Measurements from ENCODE around the gene FAM83E.
"Not testable (repeated sequence)": the region's sequence is repeated elsewhere in the genome, so short reads cannot be mapped to it uniquely, and the experiment has no call there.

The FAM83E gene

DNA sequence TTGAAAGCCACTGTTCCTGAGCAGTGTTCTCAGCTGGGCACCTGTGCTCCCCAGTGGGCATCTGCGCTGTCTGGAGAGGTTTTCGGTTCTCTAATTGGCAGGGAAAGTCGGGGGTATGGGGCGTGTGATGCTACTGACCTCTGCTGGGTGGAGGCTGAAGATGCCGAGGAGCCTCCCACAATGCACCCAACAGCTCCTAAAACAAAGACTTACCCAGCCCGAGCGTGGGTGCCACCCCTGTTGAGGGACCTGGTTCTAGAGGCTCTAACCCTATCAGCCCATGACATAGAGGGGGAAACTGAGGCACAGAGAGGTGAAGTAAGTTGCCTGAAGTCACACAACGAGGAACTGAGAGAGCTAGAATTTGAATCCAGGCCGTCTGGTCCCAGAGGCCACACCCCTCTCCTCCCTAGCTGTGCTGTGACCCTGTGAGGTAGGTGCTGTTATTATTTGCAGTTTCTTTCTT lies 6.0 kb downstream of the FAM83E start:
- peak; percentile 72 to 73 for DNase-seq

DNA sequence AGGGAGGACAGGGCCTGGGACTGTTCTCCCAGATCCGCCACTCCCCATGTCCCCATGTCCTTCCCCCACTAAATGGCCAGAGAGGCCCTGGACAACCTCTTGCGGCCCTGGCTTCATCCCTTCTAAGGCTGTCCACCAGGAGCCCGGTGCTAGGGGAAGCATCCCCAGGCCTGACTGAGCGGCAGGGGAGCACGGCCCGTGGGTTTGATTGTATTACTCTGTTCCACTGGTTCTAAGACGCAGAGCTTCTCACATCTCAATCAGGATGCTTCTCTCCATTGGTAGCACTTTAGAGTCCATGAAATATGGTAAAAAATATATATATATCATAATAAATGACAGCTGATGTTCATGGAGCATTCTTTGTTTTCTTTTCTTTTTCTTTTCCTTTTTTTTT lies 7.5 kb downstream of the FAM83E start:
- no peak for DNase-seq

DNA sequence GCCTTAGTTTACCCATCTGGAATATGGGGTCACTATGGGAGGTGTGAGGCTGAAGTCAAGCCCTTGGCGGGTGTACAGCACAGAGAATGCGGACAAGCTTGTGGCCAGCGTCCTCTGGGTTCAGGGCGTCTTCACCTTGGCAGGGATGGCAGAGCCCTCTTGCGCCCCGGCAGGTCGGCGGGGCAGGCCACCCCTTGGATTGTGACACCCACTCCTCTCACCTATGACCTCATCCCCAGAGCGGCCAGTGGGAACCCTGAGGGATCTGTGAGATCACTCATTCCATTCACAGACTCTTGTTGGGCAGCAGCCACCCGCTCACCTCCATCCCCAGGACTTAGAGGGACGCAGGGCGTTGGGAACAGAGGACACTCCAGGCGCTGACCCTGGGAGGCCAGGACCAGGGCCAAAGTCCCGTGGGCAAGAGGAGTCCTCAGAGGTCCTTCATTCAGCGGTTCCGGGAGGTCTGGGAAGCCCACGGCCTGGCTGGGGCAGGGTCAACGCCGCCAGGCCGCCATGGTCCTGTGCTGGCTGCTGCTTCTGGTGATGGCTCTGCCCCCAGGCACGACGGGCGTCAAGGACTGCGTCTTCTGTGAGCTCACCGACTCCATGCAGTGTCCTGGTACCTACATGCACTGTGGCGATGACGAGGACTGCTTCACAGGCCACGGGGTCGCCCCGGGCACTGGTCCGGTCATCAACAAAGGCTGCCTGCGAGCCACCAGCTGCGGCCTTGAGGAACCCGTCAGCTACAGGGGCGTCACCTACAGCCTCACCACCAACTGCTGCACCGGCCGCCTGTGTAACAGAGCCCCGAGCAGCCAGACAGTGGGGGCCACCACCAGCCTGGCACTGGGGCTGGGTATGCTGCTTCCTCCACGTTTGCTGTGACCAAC lies 8.2 kb downstream of the FAM83E start, which contains the start of gene SPACA4:
Gene SPACA4 (plus strand): TSS at position 280 of the 896 bp plus-strand sequence. CDS start 237 bp downstream, at position 517.
- DNase-seq, result no peak

DNA sequence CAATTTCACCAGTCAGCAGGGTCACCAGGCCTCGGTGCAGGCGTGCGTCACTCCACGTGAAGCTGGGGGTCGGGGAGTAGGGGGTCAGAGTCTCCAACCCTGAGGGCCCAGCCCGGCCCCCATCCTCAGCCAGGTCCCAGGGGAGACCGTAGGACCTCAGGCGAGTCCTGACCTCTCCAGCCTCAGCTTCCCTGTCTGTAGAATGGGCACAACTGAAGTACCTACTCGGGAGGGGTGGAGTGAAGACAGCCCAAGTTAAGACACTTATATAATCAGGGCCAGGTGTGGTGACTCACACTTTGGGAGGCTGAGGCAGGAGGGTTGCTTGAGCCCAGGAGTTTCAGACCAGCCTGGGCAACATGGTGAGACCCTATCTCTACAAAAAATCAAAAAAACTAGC lies 11.0 kb downstream of the FAM83E start:
- DNase-seq, result no peak

DNA sequence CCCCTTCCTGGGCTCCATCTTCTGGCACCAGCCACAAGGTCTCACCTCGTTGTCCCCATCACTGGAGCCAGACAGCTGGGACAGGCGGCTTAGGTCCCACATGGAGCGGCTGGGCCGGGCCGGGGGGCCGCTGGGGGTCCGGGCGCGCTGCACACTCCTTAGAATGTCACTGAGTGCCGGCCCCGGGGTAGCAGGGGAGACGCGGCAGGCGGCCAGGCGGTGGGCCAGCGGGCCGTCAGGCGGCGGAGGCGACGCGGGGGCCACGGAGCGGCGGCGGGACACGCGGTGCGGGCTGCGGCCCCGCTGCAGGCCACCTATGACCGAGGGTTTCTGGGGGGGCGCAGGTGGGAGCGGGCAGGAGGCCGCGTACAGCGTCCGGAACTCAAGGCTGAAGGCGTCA lies 11.4 kb downstream of the FAM83E start:
- no peak for DNase-seq

DNA sequence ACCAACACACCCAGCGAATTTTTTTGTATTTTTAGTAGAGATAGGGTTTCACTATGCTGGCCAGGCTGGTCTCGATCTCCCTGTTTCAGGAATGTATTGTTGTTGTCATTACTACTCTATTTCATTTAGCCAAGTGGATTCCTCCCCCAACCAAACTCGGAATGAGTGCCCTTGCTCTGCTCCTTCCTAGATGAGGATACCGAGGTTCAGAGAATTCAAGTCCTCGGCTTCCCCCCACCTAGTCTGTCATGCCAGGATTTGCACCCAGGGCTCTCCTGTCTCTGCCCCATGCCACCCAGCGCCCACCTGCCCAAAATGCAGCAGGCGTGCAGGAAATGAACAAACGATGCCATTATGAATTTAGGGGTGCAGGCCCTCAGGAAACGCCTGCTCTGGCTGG lies 11.9 kb downstream of the FAM83E start:
- DNase-seq, result no peak

DNA sequence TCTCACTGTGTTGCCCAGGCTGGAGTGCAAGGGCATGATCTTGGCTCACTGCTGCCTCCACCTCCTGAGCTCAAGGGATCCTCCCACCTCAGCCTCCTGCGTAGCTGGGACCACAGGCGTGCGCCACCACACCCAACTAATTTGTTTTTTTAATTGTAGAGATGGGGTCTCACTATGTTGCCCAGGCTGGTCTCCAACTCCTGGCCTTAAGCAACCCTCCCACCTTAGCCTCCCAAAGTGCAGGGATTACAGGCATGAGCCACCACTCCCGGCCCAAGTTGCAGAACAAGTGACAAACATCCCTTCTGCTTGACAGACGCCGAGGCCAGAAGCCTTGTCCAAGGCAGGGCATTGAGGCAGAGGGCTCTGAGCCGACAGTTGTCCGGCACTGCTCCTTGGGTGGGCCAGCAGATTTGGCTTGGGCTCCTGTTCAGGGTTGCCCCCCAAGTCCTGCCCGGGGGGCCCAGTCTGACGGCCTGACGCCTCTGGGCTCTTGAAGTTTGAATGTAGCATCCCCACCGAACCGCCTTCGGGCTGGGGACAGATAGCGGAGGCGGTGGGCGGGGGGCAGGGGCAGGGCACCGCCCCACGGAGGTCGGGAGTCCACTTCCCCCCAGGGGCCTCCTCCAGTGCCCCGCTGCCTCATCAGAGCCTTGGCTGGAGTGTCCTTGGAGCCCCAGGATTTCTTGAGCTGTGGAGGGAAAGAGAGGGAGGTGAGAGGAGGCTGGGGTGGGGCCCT lies 14.0 kb downstream of the FAM83E start:
- no peak for DNase-seq

DNA sequence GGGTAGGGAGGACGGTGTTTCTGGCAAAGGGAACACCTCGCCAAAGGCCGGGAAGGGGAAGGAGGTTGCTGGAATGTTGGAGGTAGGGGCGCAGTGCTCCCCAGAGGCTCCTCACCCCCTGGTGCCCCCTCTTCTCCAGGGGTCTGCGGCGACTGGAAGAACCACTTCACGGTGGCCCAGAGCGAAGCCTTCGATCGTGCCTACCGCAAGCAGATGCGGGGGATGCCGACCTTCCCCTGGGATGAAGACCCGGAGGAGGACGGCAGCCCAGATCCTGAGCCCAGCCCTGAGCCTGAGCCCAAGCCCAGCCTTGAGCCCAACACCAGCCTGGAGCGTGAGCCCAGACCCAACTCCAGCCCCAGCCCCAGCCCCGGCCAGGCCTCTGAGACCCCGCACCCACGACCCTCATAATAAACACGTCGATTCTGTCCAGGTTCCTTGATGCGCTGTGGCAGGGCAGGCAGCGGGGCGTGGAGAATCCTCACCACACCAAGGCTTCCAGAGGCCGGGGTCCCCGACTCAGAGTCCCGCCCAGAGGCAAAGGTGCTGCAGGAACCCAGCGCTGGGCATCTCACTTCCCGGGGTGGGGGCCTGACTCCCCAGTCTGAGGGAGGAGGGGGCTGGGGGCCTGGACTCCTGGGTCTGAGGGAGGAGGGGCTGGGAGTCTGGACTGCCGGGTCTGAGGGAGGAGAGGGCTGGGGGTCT lies 15.7 kb downstream of the FAM83E start:
- DNase-seq, result no peak

DNA sequence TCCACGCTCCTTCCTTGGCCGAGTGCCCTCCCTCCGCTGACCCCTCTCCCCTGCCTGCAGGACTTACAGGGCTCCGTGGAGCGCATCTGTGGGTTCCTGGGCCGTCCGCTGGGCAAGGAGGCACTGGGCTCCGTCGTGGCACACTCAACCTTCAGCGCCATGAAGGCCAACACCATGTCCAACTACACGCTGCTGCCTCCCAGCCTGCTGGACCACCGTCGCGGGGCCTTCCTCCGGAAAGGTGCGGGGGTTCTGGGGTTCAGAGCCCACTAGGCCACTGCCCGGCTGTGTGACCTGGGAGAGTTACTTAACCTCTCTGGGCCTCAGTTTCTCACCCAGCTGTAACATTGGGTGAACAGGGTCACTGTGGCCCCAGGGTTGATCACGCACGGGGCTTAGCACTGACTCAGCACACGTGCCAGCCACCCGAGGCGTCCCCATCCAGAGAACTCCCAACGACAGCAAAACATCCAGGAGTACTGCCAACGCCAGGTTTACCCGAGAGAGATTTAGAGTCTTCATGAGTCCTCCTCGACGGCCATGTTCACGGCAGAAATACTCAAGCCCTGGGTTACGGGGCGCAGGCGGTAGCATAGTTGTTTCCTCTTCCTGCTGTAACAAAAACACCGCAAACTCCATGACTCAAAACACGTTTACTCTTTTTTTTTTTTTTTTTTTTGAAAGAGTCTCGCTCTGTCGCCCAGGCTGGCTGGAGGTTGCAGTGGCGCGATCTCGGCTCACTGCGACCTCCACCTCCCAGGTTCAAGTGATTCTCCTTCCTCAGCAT lies 18.0 kb downstream of the FAM83E start:
- peak; percentile 47 to 68 for DNase-seq

DNA sequence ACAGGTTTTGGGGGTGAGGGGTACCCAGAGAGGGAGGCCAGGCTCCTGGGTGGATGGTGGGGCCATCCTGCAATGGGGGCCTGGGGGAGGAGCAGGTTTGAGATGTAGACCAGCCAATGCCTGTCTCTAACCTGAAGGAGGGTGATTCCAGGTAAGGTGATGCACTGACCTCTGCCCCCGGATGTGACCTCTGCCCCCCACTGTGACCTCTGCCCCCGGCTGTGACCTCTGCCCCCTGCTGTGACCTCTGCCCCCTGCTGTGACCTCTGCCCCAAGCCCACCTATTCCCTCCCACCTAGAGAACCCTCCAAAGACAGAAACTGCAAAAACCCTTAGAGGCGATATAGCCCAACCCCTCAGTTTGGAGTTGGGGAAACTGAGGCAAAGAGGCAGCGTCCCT lies 18.6 kb downstream of the FAM83E start:
- no peak for DNase-seq

DNA sequence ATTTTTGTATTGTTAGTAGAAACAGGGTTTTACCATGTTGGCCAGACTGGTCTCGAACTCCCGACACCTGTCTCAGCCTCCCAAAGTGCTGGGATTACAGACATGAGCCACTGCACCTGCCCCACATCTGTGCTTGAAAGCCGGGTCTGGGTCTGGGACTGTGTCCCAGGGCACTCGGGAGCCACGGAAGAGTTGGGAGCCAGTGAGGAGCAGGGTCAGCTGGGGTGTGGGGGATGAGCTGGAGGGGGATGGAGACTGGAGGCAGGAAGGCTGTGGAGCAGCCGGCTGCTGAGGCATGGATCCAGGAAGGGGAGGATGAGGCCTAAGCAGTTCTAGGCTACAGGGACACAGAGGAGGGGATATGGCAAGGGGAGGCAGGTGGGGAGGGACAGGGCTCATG lies 19.0 kb downstream of the FAM83E start:
- DNase-seq, result no peak

DNA sequence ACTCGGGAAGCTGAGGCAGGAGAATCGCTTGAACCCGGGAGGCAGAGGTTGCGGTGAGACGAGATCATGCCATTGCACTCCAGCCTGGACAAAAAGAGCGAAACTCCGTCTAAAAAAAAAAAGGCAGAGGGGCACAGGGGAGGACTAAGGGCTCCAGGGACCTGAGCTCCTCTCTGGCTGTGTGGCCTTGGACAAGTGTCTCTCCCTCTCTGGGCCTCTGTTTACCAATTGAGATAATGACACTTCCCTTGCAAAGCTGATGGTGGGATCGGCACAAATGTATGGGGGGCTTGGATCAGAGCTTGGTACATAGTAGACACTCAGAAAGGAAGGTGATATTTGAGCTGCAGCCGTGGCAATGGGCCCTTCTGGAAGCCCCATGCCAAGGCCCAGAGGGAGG lies 19.7 kb downstream of the FAM83E start:
- no peak for DNase-seq

DNA sequence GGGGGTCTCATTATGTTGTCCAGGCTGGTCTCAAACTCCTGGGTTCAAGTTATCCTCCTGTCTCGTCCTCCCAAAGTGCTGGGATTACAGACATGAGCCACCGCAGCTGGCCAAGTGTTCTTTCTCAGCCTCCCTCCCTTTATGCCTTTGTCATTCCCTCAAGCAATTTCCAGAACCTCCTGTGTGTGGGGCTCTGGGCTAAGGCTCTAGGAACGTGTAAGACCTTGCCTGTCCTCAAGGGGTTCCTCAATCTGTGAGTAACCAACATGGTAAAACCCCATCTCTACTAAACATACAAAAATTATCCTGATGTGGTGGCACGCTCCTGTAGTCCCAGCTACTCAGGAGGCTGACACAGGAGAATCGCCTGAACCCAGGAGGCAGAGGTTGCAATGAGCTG lies 23.9 kb downstream of the FAM83E start:
- no peak for DNase-seq

DNA sequence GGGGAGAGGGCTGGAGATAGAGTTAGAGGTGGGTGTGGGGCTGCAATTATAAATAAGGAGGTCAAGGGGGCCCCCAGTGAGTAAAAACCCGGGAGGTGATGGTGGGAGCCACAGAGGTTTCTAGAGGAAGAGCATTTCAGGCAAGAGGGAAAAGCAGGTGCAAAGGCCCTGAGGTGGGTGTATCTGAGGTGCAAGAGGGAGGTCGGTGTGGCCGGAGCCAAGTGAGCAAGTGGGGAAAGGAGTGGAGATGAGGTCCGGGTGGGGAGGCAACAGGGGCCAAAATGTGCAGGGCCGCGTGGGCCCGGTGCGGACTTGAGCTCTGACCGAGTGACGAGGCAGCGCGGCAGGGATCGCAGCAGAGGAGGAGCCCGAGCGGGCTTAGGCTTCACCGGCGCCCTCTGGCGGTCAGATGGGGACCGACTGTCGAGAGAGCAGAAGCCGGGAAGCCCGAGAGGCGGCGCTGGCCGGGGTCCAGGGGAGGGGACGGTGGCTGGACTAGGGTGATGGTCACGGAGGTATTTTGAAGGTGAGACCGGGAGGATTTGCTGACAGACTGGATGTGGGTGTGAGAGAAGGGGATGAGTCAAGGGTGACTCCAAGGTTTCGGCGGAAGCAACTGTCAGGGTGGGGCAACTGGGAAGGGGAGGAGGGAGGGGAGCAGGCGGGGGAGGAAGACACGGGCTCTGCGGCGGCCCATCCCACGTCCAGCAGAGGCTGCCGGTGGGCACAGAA lies 26.0 kb downstream of the FAM83E start:
- peak; percentile 83 to 84 for DNase-seq

DNA sequence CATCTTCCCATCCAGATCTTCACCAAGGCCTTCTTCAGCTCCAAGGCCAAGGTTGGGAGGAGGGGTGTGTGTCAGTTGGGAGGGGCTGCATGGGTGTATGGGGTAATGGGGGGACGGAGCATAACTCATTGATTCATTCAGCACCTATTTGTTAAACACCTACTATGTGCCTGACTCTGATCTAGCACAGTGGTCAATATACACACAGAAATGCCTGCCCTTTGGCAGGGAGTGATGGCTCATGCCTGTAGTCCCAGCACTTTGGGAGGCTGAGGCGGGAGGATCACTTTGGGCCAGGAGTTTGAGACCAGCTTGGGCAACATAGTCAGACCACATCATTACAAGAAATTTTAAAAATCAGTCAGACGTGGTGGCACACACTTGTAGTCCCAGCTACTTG lies 27.5 kb downstream of the FAM83E start:
- DNase-seq, result no peak

DNA sequence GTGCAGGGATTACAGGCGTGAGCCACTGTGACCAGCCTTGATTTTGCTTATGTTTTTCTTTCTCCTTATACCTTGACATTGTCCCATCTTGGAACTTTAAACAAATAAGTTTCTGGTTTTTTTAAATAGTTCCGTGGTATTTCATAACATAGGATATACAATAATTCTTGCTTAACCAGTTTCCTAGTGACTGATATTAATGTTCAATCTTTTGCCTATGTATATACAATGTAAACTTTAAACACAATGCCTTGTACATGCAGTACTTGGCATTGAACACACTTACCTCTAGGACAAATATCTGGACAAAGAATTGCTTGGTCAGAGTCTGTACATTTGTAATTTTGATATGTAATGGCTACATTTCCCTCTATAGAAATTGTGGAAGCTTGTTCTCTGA lies 32.7 kb downstream of the FAM83E start:
- DNase-seq, result no peak

DNA sequence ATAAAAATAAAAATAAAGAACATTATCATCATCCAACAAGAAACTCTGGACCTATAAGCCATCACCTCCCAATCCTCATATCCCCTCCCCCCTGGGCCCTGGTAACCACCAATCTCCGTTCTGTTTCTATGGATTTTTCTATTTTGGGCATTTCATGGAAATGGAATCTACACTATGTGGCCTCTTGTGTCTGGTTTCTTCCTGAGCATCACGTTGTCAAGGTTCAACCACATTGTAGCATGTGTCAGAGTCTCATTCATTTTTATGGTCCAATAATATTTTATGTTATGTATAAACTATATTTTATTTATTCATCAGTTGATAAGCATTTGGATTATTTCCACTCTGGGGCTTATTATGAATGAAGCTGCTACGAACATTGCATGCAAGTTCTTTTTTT lies 36.0 kb downstream of the FAM83E start:
- no peak for DNase-seq

DNA sequence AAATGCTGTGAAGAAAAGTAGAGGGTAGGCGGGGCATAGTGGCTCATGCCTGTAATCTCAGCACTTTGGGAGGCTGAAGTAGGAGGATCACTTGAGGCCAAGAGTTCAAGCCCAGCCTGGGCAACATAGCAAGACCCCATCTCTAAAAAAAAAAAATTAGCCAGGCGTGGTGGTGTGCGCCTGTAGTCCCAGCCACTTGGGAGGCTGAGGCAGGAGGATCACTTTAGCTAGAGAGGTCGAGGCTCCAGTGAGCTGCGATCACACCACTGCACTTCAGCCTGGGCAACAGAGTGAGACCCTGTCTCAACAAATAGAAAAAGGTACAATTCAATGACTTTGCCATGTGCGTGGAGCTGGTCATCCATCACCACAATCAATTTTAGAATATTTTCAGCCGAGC lies 37.0 kb downstream of the FAM83E start:
- DNase-seq, result not testable (repeated sequence)

DNA sequence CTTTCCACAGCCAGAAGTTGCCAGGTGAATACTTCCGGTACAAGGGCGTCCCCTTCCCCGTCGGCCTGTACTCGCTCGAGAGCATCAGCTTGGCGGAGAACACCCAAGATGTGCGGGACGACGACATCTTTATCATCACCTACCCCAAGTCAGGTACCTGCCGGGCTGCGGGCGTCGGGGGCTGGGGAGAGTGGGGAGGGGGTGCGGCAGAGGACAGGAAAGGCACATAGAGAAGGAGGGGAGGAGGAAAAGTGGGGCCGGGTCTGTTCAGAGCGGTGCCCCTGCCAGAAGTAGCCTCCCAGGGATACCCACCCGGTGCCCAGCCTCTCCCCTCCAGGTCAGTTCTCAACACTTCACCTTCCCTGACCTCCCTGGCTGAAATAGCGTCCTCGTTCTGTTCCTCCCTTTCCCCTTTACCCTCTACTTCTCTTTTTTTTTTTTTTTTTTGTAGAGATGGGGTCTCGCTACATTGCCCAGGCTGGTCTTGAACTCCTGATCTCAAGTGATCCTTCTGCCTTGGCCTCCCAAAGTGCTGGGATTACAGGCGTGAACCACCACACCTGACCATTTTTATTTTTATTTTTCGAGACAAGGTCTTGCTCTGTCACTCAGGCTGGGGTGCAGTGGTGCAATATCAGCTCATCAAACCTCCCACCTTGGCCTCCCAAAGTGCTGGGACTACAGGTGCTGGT lies 38.8 kb downstream of the FAM83E start:
- DNase-seq, result no peak

DNA sequence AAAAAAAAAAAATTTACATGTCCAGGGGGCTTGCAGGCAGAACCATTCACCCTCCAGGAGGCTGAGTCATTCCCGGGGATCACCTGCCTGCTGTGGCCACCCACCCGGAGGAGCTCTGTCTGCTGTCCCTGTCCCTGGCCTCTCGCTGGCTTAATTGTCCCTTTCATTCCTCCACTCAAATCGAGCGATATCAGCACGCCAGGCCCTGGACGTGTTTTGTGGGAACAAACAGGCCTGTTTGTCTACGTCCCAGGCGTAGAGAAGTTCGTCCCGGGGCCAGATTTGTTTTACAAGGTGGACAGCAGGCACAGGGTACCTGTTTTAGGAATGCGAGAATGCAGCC lies 41.7 kb downstream of the FAM83E start:
- DNase-seq, result no peak
